ENCODE data around the gene ZNF490.

Gene ZNF490

GRCh38 chr19:12543855-12544254 is 66.8 kb downstream of the ZNF490 start:
- no peak for DNase-seq (ENCODE audit: low read depth)

All from T-helper 22 cell (primary cell).